HG03066 (cell line): ENCODE measurements around the gene LIPC.

Source experiments
- ATAC-seq: cut with Tn5 transposase; IDR thresholded peaks from one replicate; pipeline ENCODE4 v1.9.1; 2021; ENCODE audit warnings: low read depth; ENCODE audit not compliant: unreplicated experiment

LIPC gene

DNA sequence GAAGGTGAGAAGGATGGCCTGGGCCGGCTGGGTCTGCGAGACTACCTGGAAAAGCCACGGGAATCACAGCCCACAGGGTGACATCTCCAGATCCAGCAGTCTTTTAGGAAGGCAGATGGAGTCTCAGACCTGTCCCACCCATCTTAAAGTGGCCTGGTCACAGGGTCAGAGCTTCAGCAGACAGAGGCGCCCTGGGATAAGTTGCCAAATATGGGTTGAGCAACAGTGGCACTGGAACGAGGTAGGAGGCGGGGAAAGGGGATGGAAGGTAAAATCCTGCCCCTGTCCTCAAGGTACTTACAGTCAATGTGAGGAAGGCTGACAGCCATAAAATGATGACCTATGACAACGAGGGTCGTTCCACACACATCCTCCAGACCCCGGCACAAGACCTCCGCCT is 80.7 kb downstream of the LIPC start:
- no peak for ATAC-seq

DNA sequence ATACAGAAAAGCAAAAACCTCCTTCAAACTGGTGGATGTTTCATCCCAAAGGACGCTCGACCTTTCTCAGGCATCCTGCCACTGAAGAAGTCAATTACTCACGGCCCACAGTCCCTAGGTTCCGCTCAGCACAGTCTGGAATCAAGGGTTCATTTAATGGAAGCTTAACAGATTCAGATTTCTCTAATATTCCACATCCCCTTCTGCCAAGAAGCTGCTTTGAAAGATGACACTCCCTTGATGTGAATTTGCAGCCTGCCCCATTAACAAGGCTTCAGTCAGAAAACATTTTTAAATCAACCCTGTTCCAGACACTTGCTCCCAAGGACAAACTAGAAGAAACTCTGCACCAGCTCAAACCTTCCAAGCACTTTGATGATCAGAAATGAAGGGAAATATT is 81.2 kb downstream of the LIPC start:
- ATAC-seq: no peak

DNA sequence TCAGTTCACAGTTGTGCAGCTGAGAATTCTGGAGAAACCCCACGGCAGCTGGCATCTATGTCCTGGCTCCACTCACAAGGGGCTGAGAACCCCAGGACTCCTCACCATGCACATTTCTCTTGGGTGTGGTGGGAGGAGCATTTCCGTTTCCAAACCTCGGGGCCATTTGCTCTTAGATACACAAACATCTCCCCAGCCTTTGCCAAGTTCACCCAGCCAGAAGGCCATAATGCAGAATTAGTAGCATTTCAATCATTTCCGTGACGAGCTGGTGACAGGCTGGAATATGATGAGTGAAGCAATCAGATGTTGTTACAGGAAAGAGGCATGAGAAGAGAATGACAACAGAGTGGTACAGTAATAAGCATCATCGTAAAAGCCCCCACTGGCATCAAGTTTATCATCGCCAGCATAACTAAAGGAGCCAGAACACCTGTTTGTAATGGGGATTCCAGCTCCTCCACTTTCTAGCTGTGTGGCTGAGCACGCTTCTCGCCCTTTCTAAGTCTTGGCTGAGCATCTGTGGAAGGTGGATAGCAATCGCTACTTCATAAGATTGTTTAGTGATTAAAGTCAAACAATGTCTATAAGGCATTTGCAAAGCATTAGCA is 82.0 kb downstream of the LIPC start:
- no peak for ATAC-seq

DNA sequence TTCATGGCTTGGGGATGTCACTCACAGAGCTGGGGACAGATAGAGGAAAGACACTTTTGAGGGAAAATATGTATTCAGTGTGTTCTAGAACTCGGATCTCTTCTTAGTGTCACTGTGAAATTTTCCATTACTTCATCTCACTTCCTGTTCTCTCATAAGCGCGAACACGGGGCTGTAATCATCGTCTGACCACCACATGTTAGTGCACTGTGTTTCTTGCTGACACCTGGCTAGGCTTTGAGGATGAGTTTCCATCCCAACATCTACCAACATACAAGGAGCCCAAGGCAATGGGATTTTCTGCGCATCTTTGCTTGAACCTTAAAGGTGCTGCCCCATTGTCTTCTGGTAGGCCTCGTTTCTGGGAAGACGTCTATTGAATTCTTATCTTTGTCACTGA is 84.0 kb downstream of the LIPC start:
- ATAC-seq: no peak

DNA sequence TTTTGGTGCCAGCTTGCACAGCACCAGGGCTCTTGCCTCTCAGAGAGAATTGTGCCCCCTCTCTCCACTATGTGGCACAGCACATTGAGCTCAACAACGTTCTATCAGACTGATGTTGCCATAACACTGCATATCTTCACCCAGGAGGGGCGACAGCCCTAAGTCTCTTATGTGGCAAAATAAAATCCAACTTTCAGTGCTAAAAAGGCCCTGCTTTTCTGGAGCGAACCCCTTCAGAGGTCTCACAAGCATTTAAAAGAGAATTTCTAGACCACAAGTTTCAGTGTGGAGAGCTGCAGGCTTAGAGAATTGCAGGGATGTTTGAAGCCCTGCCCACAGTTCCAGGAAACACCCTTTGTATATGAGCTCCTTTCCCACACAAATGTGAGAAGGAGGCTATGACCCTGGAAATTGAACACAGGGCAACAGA is 85.5 kb downstream of the LIPC start:
- ATAC-seq: no peak

DNA sequence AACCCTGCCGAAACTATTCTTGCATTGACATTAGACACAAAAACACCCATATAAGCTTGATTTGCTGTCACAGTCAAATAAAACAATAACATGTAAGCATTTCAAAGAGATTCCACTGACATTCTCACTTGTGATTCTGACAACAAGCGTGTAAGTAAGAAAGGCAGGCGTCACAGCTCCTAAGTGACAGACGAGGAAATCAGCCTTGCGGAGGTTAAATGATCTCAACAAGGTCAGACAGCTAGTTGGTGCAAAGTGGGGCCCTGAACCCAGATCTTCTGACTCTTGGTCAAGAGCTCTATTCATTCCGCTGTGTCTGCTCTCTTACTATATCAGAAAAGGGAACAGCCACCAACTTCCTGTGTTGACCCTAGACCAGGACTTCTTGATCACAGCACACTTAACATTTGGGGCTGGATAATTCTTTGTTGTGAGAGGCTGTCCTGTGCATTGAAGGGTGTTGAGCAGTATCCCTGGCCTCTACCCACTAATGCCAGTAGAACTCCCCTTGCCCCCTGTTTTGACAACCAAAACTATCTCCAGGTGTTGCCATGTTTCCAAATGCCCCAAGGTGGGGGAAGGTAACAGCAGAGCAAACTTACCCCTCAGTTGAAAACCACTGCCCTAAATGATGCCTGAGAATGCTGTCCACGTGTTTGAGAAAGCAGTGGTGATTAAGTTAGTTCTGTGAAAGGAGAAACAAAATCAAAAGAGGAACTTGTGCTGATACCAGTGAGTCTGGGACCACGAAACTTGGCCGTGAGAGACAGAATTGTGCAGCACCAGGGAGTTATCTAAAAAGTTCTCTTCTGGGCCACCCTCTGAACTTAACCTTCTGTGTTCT is 86.1 kb downstream of the LIPC start:
- ATAC-seq: peak; percentile 70

DNA sequence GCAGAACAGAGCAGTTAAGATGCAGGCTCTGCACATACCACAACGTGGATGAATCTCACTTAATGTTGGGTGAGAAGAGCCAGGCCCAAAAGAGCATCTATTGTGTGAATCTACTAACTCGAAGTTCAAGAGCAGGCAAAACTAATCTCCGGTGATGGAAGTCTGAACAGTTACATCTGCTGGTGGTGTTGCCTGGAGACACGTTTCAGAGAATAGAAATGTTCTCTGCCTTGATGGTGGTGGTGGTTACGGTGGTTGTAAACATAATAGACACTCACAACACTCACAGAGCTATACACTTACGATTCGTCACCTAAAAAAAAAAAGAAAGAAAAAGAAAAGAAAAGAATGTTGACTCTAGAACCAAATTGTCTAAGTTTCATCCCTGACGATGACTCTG is 86.8 kb downstream of the LIPC start:
- no peak for ATAC-seq

DNA sequence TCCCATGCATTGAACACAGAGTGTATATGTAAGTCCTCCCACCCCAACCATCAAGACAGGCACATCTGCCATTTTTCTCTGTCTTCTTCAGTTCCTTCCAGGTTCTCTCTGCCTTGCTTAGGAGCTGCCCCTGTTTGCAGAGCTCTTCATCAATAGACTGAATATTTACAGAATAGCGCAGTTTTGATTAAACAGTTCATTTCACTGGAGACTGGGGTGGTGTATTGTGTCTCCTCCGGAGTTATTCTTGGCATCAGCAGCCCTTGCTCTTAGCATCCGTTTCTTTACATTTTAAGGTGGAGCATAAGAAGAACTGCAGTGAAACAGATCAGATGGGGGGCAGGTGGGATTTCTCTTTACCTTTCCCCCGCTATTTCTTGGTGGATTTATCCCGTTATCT is 87.7 kb downstream of the LIPC start:
- no peak for ATAC-seq

DNA sequence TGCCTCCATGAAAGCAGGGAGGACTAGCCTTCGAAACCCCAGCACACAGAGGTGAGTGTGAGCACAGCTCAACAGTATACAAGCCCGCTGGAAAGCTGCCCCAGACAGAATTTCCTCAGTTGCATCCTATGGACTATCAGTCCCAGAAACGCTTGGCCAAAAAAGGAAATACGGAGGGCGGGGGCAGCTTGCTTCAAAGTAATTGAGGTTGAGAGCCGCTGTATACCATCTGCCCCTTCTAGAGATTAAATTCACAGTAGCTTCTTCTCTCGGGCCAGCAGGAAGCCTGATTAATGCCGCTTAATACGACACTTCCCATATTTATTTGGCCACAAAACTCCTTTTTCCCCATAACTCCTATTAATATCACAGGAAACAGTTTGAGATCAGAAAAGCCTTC is 88.7 kb downstream of the LIPC start:
- no peak for ATAC-seq

DNA sequence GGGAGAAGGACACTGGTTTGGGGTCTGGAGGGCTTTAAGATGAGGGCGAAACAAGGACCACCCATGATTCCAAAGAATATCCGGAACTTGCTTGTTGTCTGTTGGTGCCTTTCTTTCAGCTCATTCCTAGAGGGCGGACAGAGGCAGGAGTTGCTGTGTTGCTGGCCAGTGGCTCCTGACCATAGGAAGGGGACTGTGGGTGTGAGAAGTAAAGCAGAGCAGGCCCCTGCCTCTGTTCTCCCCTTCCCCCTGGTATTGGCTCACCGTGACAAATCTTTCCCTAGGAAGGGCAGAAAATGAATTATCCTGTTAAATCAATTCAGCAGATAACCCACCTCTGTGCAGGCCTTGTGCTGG is 89.1 kb downstream of the LIPC start:
- no peak for ATAC-seq

DNA sequence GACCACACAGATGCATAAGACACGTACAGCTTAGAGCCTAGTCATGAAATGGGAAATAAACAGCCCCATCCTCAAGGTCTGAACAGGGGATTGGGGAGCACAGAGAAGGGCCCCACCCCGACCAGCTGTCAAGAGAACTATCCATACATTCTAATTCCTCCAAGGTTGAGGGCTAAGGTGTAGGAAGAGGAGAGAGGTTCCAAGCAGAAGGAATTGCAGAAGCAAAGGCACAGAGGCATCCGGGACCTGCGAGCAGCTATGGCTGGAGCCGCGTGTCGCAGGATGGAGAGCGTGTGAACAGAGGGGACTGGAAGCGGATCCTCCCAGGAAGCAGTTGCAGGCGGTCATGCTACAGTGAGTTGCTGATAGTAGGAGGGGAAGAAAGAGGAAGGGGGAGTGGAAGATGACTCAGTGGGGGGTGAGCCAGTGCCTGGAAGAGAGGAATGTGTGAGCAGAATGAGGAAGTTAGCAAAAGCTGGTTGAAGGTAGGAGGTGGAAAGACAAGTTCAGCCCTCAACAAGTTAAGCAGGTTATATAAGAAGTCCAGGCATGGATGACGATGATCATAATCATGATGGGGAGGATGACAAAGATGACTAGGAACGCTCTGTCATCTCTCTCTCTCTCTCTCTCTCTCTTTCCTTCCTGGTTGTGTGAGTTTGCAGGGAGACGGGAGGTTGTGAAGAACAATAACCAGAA is 89.7 kb downstream of the LIPC start:
- no peak for ATAC-seq

DNA sequence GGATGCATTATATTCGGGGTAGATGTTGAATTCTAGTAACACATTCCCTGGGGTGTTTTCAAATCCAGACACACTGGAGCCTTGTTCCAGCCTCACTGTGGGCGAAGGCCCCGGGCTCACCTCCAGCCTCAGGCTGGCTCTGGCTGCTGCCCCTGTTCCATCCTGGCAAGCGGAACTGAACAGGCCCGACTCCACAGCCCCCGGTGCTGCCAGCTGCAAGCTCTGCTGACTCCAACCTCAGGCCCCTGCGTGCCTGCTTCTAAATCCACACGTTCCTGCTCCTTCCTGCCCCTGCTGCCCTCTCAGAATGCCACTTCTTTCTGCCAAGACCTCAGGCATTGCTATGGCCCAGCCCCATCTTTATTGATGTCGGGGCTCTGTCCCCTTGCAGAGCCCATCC is 90.6 kb downstream of the LIPC start:
- ATAC-seq: no peak

DNA sequence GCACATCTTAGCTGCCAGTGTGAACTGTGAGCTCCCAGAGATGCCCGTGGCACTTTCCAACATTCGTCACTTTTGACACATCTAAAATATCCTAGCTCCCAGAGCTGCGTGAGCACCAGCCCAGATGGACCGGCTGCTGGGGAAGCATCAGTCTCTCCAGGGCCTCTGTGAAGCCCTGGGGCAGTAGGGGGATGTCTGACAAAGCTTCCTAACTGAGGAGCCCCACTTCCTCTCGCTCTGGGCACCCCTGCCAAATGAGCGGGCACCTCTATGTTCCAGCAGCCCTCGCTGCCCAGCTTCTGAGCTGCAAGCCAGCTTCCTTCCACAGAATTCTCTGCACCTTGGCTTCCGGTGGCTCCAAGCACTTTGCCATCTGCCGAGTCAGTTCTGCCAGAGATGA is 91.1 kb downstream of the LIPC start:
- ATAC-seq: no peak

DNA sequence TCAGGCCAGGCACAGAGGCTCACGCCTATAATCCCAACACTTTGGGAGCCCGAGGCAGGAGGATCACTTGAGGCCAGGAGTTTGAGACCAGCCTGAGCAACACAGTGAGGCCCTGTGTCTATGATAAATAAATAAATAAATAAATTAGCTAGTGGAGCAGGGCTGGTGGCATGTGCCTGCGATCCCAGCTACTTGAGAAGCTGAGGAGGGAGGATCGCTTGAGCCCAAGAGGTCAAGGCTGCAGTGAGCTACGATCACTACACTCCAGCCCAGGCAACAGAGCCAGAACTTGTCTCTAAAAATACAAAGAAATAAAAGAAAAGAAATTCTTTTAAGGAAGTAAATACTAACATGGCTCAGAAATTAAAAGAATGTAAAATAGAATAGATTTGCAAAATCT is 91.8 kb downstream of the LIPC start:
- ATAC-seq: no peak

DNA sequence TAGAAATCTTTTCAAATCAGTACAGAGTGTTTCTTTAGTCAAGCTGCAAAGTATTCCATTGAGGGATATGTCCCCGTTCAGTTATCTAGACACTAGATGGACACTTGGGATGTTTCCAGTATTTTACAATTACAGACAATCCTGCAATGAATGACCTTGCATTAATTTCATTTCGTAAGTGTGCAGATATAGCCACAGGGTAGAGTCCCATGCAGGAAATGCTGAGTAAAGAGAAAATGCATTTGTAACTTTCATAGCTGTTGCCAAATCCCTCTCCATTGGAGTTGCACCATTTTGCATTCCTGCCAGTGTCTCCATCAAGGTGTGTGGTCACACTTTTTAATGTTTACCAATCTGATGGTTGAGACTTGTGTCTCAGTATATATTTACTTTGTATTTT is 92.5 kb downstream of the LIPC start:
- ATAC-seq: no peak

DNA sequence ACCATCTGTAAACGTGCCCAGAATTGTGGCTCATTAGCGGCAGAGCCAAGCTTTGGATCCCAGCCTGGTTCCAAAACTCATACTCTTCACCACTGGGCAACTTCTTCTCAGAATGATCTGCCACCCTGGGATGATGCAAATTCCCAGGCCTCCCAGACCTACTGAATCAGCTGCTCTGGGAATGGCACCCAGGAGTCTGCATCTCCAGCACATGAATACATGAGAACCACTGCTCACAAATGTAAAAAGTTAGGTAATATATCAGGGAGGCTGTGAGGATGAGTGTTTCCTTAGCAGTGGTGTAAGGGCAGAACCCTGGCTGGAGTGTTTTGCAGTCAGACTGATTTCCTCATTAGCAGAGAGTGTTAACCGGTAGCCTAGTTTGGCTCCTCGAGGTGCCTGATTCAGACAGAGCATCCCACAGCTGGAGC is 94.2 kb downstream of the LIPC start:
- ATAC-seq: no peak

DNA sequence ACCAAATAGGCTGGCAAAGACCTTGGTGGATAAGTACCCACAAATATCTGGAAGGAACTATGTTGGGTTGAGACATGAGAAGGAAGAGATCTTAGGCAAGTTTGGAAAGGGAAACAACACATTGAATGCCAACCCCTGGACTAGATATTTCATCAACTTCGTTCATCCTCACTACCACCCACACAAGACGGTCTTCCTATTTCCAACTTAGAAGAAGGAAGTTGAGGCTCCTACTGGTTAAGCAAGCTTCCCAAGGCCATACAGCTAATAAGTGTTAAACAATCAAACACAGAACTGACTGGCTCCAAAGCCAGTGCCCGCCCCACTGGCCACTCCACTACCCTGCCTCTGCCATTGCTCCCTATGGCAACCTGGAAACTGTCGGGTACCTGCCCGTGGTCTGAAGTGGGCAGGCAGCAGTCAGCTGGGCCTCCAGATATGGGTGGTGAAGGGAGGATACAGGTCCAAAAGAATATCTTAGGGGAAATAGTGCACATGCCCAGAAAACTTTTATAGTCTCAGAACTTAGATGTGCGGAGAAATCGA is 94.9 kb downstream of the LIPC start:
- ATAC-seq: no peak

DNA sequence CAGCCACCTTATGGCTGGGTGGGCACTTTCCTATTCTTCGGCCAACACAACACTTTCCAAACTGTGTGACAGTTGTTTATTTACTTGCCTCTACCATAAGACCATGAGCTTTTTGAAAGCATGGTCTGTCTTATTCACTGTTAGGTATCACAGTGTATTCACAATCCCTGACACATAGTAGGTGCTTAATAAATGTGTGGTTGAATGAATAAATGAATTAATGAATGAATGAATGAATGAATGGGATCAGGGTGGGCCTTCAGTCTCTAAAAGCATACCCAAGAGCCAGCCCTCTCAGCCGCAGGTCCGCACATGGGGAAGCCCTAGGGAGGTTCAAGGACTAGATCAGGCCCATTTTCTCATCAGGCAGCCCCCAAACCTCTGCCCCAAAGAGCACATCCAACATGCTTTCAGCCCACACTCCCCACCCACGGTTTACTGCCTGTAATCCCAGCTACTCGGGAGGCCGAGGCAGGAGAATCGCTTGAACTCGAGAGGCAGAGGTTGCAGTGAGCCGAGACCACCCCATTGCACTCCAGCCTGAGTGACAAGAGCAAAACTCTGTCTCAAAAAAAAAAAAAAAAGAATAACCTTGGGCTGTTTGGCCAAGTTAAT is 95.9 kb downstream of the LIPC start:
- ATAC-seq: no peak

DNA sequence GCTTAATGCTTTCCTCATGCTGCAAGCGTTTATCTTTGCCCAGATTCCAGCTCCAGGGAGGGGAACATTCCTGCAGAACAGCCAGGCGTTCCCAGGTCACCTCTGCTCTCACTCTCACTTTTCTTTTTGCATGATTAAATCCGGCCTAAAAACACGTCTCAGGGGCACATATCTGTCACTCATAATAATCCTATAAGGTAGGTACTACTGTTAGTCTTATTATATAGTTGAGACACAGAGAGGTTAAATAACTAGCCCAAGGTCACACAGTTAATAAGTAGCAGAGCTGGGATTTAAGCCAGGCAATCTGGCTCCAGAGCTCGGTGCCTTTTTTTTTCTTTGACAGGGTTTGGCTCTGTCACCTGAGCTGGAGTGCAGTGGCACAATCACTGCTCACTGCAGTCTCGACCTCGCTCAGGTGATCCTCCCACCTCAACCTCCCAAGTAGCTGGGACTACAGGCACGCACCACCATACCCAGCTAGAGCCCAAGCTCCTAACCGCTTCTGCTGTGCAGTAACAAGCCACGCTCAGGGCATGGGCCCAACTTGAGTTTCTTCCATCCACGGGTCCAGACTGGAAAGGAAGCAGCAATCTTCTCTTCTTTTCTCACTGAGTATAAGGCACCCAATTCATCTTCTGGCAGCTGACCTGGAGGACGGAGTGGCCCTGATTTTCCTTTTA is 96.5 kb downstream of the LIPC start:
- ATAC-seq: no peak

DNA sequence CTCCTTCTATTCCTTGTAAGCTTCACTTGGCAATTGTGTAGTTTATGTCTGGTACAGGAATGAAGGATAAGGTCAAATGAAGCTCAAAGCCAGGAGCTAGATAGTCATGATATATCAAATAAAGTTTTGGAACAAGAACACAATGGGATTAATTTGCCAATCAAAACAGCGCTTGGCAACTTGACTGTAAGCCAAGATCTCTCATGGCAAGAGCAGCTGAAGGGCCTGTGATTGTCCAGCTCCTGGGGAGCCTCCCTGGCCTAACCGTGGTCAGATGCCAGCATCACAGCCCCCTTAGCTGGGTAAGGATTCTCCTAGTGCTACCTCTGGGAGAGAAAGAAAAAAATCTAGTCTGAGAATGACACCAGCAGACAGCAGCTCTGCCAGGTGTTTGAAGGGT is 97.2 kb downstream of the LIPC start:
- no peak for ATAC-seq
